ENCODE results near the gene SCN8A.

- no peak for TF ChIP-seq CTCF (IDR thresholded peaks at IDR 0.05)
- no peak for TF ChIP-seq EP300 (IDR thresholded peaks at IDR 0.05)
- no peak for TF ChIP-seq POLR2A (IDR thresholded peaks at IDR 0.05)
- no peak for TF ChIP-seq POLR2AphosphoS5 (IDR thresholded peaks at IDR 0.05)
These were observed 153.9 kb downstream of the SCN8A start for GRCh38 chr12:51744957-51745356.
